ENCODE results near the gene CFC1. TPM values are rescaled to one million over a fixed set of nuclear protein-coding genes. Genes with fewer than 3 reads are reported as not detected.
"Not testable (repeated sequence)": the region's sequence is repeated elsewhere in the genome, so short reads cannot be mapped to it uniquely, and the experiment has no call there.

The CFC1 gene
- 0.31 TPM in 1 of 2 replicates, not detected in the other for total RNA-seq (2021; fragmentation: NEBNext Ultra II Directional; extraction: Animal tissue kit (Norgen Biotek cat#: 25700))
- polyA plus RNA-seq (2011; rRNA removed): 0.14 and 0.49 TPM in 2 replicates
- polyA plus RNA-seq (2011; cell fraction: cytosol; rRNA removed): 0.18 TPM
- 0.39 TPM for polyA plus RNA-seq (2011; cell fraction: nucleus; rRNA removed)
- polyA plus RNA-seq (2012, experiment 1 of 2): 0.31 to 0.47 TPM in 2 of 4 replicates, not detected in the others
- 0.47 TPM for polyA plus RNA-seq (2012, experiment 2 of 2)
- 0.20 TPM for polyA plus RNA-seq (2013, experiment 1 of 2)
- 0.15 TPM for polyA plus RNA-seq (2013, experiment 2 of 2)
- polyA minus RNA-seq (2011; rRNA and poly(A)+ RNA removed): not detected in 2 replicates
- not detected for polyA minus RNA-seq (2011; cell fraction: cytosol; rRNA and poly(A)+ RNA removed)
- 0.40 TPM for polyA minus RNA-seq (2011; cell fraction: nucleus; rRNA and poly(A)+ RNA removed)
- long read RNA-seq, experiment 1, partial matches to known transcripts: 1 of 1 reads
- long read RNA-seq, experiment 1, other reads (novel, unspliced or antisense): 0 of 1 reads
- long read RNA-seq, experiment 2: 0 reads

DNA sequence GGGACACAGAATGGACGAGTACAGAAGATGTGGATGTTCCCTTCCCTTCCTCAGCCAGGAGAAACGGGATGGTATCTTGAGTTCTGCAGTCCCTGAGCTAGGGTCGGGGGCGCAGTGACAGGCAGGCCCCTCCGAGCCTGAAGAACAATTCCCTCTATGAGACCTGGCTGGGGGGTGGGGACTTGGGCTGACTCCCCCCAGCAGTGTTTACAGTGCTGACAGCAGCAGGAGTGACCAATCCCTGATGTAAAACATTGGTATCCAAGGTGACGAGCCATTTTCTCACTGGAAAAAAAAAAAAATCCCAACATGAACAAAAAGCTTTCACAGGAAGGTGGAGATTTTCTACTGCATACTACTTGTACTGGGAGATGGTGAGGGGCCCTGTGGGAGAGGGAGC is at the start of gene CFC1:
Gene CFC1, minus strand, starts transcription at position 183 of the 400 bp plus-strand sequence. CDS start 288 bp downstream, outside the sequence.
- FAIRE-seq; H2BK120ac ChIP-seq (replicated peaks; ENCODE audit: low read depth, low read length); DNase-seq (ENCODE audit: low read depth in 1 of 2, low spot score in 2 of 2); H3K79me2 ChIP-seq (ENCODE audit: control insufficient read depth in 1 of 2, insufficient read depth in 2 of 2, low read length in 2 of 2); H3K14ac ChIP-seq (ENCODE audit: insufficient read length); H3K9ac ChIP-seq (replicated peaks in 1 of 4; ENCODE audit: extremely low read depth in 1 of 4, low read depth in 3 of 4, low read length in 3 of 4); H2BK15ac ChIP-seq (ENCODE audit: low read length); H4K5ac ChIP-seq (ENCODE audit: insufficient read length, low read depth, low read length); H3K4me3 ChIP-seq (ENCODE audit: extremely low read depth in 1 of 4, insufficient read depth in 2 of 4, low read depth in 3 of 4, low read length in 4 of 4); H2BK20ac ChIP-seq (ENCODE audit: low read length); H3K36me3 ChIP-seq (ENCODE audit: control insufficient read depth in 2 of 4, insufficient read depth in 4 of 4, low read length in 3 of 4); H3K23ac ChIP-seq (ENCODE audit: insufficient read length); POLR2A ChIA-PET (ENCODE audit: partially characterized antibody); H3K79me1 ChIP-seq (ENCODE audit: low read depth, low read length); H4K20me1 ChIP-seq (replicated peaks in 1 of 2; ENCODE audit: control insufficient read depth in 1 of 2, insufficient read depth in 2 of 2, low read length in 2 of 2); H3K27me3 ChIP-seq (replicated peaks in 1 of 4; ENCODE audit: control insufficient read depth in 3 of 4, extremely low read depth in 1 of 4, insufficient read depth in 3 of 4, low read length in 3 of 4); H2BK5ac ChIP-seq (ENCODE audit: low read depth, low read length); H4K8ac ChIP-seq (ENCODE audit: extremely low read depth, insufficient read depth, low read length); H4K91ac ChIP-seq (replicated peaks; ENCODE audit: insufficient read length, low read length); H3K9me3 ChIP-seq (ENCODE audit: insufficient read depth in 2 of 2, low read depth in 1 of 2, low read length in 1 of 2); H2BK12ac ChIP-seq (ENCODE audit: low read depth, low read length); H3K18ac ChIP-seq (ENCODE audit: extremely low read depth, low read length); H3K56ac ChIP-seq (replicated peaks; ENCODE audit: insufficient read length, low read depth, low read length); H2AFZ ChIP-seq (ENCODE audit: low read length); H3K4ac ChIP-seq (replicated peaks; ENCODE audit: insufficient read length, low read depth, low read length); H2AK5ac ChIP-seq (ENCODE audit: low read depth, low read length); H3K27ac ChIP-seq (ENCODE audit: low read depth, low read length); CTCF ChIA-PET (ENCODE audit: partially characterized antibody); H3K23me2 ChIP-seq (ENCODE audit: low read depth, low read length); H3K4me1 ChIP-seq (replicated peaks in 1 of 4; ENCODE audit: control insufficient read depth in 3 of 4, insufficient read depth in 4 of 4, low read length in 3 of 4): not testable (repeated sequence)
- WGBS, 2 experiments (ENCODE audit: extremely low coverage in 1 of 2, insufficient coverage in 1 of 2, insufficient read length in 1 of 2, insufficient replicate concordance in 2 of 2, low coverage in 1 of 2, low lambda C conversion rate in 2 of 2, missing lambda C conversion rate in 1 of 2): no CpG with 5 or more reads among the region's 6 CpGs
- peak within 1 kb of the TSS in 1 of 2 experiments; percentile 53; a peak in 1 of 4 replicates for H3K4me2 ChIP-seq (ENCODE audit: insufficient read depth in 1 of 2, low read depth in 2 of 2, low read length in 2 of 2)
